Endothelial cell of umbilical vein (primary cell): Measurements from ENCODE around the gene NEUROD4. TPM values are rescaled to one million over a fixed set of nuclear protein-coding genes. Genes with fewer than 3 reads are reported as not detected.

Experiments used
- BruUV-seq: library from RNA; stranded (reverse); fragments of 400-500 nt; replicated peaks from 2 replicates; lab custom pipeline; 2021; lab: Mats Ljungman, UMichigan
- CTCF ChIA-PET: fragments of 300-600, 350-600 bp; sonication (Branson Sonifier 250); formaldehyde crosslinking; loops from one replicate; lab custom pipeline; 2021; ENCODE audit warnings: antibody characterized with exemption, inconsistent platforms; lab: Charles Lee
- POLR2A ChIA-PET: fragments of 300-600, 350-600 bp; sonication (Branson Sonifier 250); formaldehyde crosslinking; loops from one replicate; lab custom pipeline; 2021; ENCODE audit warnings: antibody characterized with exemption, inconsistent platforms; lab: Charles Lee
- DNase-seq: peaks from one replicate; pipeline ENCODE4 v3.0.0-alpha.2; 2011; ENCODE audit warnings: low read depth, low spot score
- FAIRE-seq: peaks from 2 replicates; lab custom pipeline; 2011; peaks lifted over from hg19 to GRCh38; lab: Jason Lieb, UNC
- H2AFZ ChIP-seq: 2 replicates; pipeline ENCODE4 v1.6.0; 2012; ENCODE audit warnings: low read depth, low read length, control low read depth, inconsistent platforms
- H3K27ac ChIP-seq: 2 replicates; pipeline ENCODE4 v1.5.1; 2011; ENCODE audit warnings: low read depth, mild to moderate bottlenecking, control low read depth, low read length, moderate library complexity; ENCODE audit not compliant: insufficient read depth
- H3K27me3 ChIP-seq, 2 experiments: 2 replicates each; pipeline versions ENCODE4 v1.6.0 to v1.6.1; 2011; ENCODE audit warnings: low read length in 2 of 2, mixed read lengths in 1 of 2; ENCODE audit not compliant: control insufficient read depth in 2 of 2, insufficient read depth in 2 of 2
- H3K36me3 ChIP-seq, 2 experiments: 2 replicates in 1 of 2; 3 replicates in 1 of 2; pipeline ENCODE4 v1.5.1; 2011; ENCODE audit warnings: low read length in 2 of 2, mild to moderate bottlenecking in 1 of 2, moderate library complexity in 1 of 2; ENCODE audit not compliant: control insufficient read depth in 2 of 2, insufficient read depth in 2 of 2; ENCODE audit errors: extremely low read depth in 1 of 2
- H3K4me1 ChIP-seq: 3 replicates; pipeline ENCODE4 v1.5.1; 2011; ENCODE audit warnings: mild to moderate bottlenecking, low read length; ENCODE audit not compliant: control insufficient read depth, insufficient read depth; ENCODE audit errors: extremely low read depth
- H3K4me2 ChIP-seq: 2 replicates; pipeline ENCODE4 v1.6.1; 2011; ENCODE audit warnings: low read length, control low read depth, mixed read lengths; ENCODE audit not compliant: insufficient read depth
- H3K4me3 ChIP-seq, 3 experiments: fragments of 200-600 bp in 1 of 3; sonication (generic), shearing (Covaris generic) in 1 of 3; replicated peaks in 1 of 3; 2 replicates each; pipeline ENCODE4 v1.5.1; 2011 to 2016; ENCODE audit warnings: control low read depth in 3 of 3, low read length in 3 of 3, mild to moderate bottlenecking in 2 of 3, inconsistent platforms in 1 of 3, low read depth in 1 of 3, moderate library complexity in 1 of 3; ENCODE audit not compliant: insufficient read depth in 1 of 3
- H3K79me2 ChIP-seq: 2 replicates; pipeline ENCODE4 v1.6.0; 2012; ENCODE audit warnings: low read length, inconsistent platforms; ENCODE audit not compliant: control insufficient read depth, insufficient read depth
- H3K9ac ChIP-seq: replicated peaks from 2 replicates; pipeline ENCODE3; 2011; ENCODE audit warnings: low read length, control low read depth; ENCODE audit not compliant: insufficient read depth; ENCODE audit errors: extremely low read depth
- H3K9me1 ChIP-seq: replicated peaks from 3 replicates; pipeline ENCODE4 v1.6.0; 2011; ENCODE audit warnings: mild to moderate bottlenecking, low read length; ENCODE audit not compliant: control insufficient read depth, insufficient read depth; ENCODE audit errors: extremely low read depth
- H3K9me3 ChIP-seq: replicated peaks from 2 replicates; pipeline ENCODE4 v1.5.1; 2012; ENCODE audit warnings: low read length, inconsistent platforms; ENCODE audit not compliant: control insufficient read depth, insufficient read depth
- H4K20me1 ChIP-seq: replicated peaks from 2 replicates; pipeline ENCODE3; 2011; ENCODE audit warnings: mild to moderate bottlenecking, low read length; ENCODE audit not compliant: control insufficient read depth, insufficient read depth; ENCODE audit errors: extremely low read depth
- FOS ChIP-seq: IDR thresholded peaks from 2 replicates; pipeline ENCODE4 v1.6.1; 2011; ENCODE audit warnings: mild to moderate bottlenecking, low read length, moderate library complexity, borderline replicate concordance; ENCODE audit not compliant: insufficient read depth
- GATA2 ChIP-seq: IDR thresholded peaks from 2 replicates; pipeline ENCODE4 v1.7.0; 2011; ENCODE audit warnings: low read depth, mild to moderate bottlenecking, moderate library complexity, mixed read lengths, low read length; ENCODE audit not compliant: insufficient read length, insufficient read depth
- JUN ChIP-seq: IDR thresholded peaks from 2 replicates; pipeline ENCODE4 v1.6.1; 2011; ENCODE audit warnings: borderline replicate concordance, low read depth; ENCODE audit not compliant: insufficient read length, insufficient read depth
- POLR2A ChIP-seq: IDR thresholded peaks from 2 replicates; pipeline ENCODE4 v1.6.1; 2012; ENCODE audit warnings: low read depth, mild to moderate bottlenecking, control low read depth, low read length
- POLR2AphosphoS5 ChIP-seq: IDR thresholded peaks from 2 replicates; pipeline ENCODE4 v1.6.1; 2012; ENCODE audit warnings: low read depth, mild to moderate bottlenecking, control low read depth, low read length, moderate library complexity; ENCODE audit not compliant: insufficient read depth
- dilution Hi-C: fragments of 300-500 bp; cut with MboI; formaldehyde crosslinking; loops from one replicate; pipeline ENCODE4 v1.15.0; 2019; ENCODE audit warnings: low sequenced_read_pairs; ENCODE audit not compliant: extremely low pct_ligation_motif_present
- intact Hi-C: fragments of 100-400 bp; cut with micrococcal nuclease; formaldehyde crosslinking; loops from one replicate; pipeline ENCODE4 v1.10.0; 2022
- polyA plus RNA-seq, 4 experiments: library from polyadenylated mRNA; depleted of rRNA in 3 of 4; stranded (reverse) in 3 of 4; unstranded in 1 of 4; fragments of >200 nt; gene quantifications; 2 replicates each; pipeline versions ENCODE4 v1.2.1 to v1.2.3, GENCODE V29; 2011 to 2012; ENCODE audit warnings: missing spikeins in 1 of 4
- total RNA-seq: library from RNA; stranded (reverse); gene quantifications from 2 replicates; pipeline ENCODE4 v1.2.3, GENCODE V29; 2021
- TF ChIP-seq, protein P1 (sequence below), 2 donors: IDR thresholded peaks; 1 replicate in 1 of 2; 2 replicates in 1 of 2; pipeline ENCODE4 v1.5.1; 2011; ENCODE audit warnings: low read length in 2 of 2, mild to moderate bottlenecking in 2 of 2, moderate library complexity in 2 of 2, control low read depth in 1 of 2, inconsistent platforms in 1 of 2, low read depth in 1 of 2; ENCODE audit not compliant: insufficient read depth in 1 of 2; ENCODE audit errors: extremely low read depth in 1 of 2
- TF ChIP-seq, protein P2 (sequence below): IDR thresholded peaks from 2 replicates; pipeline ENCODE4 v1.6.1; 2011; ENCODE audit not compliant: insufficient read depth, insufficient read length

The NEUROD4 gene
- total and polyA plus RNA-seq, 2 donors (not counting 3 experiments of a cell fraction or from before 2014, with no cell fraction given), result not detected

GRCh38 chr12:55058776-55059175 lies 39.0 kb downstream of the NEUROD4 start:
- intact Hi-C loops (no loop called here), dilution Hi-C loops (no loop called here)
- DNase-seq (no peak), FAIRE-seq (no peak)
- H3K9me1 ChIP-seq, result no peaks in the 10 kb centered on the region
- H3K27me3 ChIP-seq, result peaks cover 3 to 4% of the 10 kb centered on the region in 2 experiments
- no peaks in the 10 kb centered on the region for H3K4me1 ChIP-seq
- H3K9me3 ChIP-seq, result no peaks in the 10 kb centered on the region
- no peak overlapping the region for H2AFZ ChIP-seq
- no peaks in the 10 kb centered on the region for H3K36me3 ChIP-seq
- TF ChIP-seq GATA2, result no peak
- no peak for TF ChIP-seq JUN
- TF ChIP-seq, protein P1, sequence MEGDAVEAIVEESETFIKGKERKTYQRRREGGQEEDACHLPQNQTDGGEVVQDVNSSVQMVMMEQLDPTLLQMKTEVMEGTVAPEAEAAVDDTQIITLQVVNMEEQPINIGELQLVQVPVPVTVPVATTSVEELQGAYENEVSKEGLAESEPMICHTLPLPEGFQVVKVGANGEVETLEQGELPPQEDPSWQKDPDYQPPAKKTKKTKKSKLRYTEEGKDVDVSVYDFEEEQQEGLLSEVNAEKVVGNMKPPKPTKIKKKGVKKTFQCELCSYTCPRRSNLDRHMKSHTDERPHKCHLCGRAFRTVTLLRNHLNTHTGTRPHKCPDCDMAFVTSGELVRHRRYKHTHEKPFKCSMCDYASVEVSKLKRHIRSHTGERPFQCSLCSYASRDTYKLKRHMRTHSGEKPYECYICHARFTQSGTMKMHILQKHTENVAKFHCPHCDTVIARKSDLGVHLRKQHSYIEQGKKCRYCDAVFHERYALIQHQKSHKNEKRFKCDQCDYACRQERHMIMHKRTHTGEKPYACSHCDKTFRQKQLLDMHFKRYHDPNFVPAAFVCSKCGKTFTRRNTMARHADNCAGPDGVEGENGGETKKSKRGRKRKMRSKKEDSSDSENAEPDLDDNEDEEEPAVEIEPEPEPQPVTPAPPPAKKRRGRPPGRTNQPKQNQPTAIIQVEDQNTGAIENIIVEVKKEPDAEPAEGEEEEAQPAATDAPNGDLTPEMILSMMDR (IDR thresholded peaks at IDR 0.05; ENCODE audit: extremely low read depth in 1 of 2, insufficient read depth in 1 of 2, low read depth in 1 of 2, low read length in 2 of 2), result no peak
- TF ChIP-seq, protein P2, sequence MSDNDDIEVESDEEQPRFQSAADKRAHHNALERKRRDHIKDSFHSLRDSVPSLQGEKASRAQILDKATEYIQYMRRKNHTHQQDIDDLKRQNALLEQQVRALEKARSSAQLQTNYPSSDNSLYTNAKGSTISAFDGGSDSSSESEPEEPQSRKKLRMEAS, result no peak
- TF ChIP-seq FOS, result no peak
- TF ChIP-seq POLR2A, result no peak
- TF ChIP-seq POLR2AphosphoS5, result no peak
- no peak overlapping the region for H3K4me2 ChIP-seq
- no peak overlapping the region for H3K27ac ChIP-seq
- no peaks in the 10 kb centered on the region for H4K20me1 ChIP-seq
- ChIA-PET CTCF (interaction anchor here (1.5 to 1.9 kb wide), 2 partner anchors 9 to 66 kb away, joined by 4 to 9 read pairs; no protein-coding TSS in a partner anchor), POLR2A (no interaction called here)
- H3K4me3 ChIP-seq, result no peak overlapping the region
- no TSS peak for BruUV-seq
- no peaks in the 10 kb centered on the region for H3K79me2 ChIP-seq
- no peak overlapping the region for H3K9ac ChIP-seq
